A549 (cell line): Measurements from ENCODE around the gene BMPER. TPM values are rescaled to one million over a fixed set of nuclear protein-coding genes. Genes with fewer than 3 reads are reported as not detected.
A peak's percentile ranks its signal among the peaks of the same experiment; 100 is the strongest.

Experiments
- ATAC-seq, 2 experiments: fragments of 200-7000 bp in 1 of 2; fragments of >200 bp in 1 of 2; cut with Nextera tagmentation in 1 of 2; cut with Tn5 transposase in 1 of 2; 3 replicates each; pipeline versions ENCODE4 v1.8.0 to v1.9.1; 2018 to 2020; ENCODE audit warnings: mild to moderate bottlenecking in 1 of 2, moderate library complexity in 1 of 2
- CTCF ChIA-PET: fragments of 300-600 bp; sonication (Branson Sonifier 250); formaldehyde crosslinking; extraction: SDS; loops from one replicate; lab custom pipeline; 2021; ENCODE audit warnings: antibody characterized with exemption, inconsistent platforms; lab: Yijun Ruan, JAX
- POLR2A ChIA-PET: fragments of 350-600 bp; formaldehyde crosslinking; extraction: SDS; loops from one replicate; lab custom pipeline; 2021; ENCODE audit warnings: antibody characterized with exemption, inconsistent platforms; lab: Yijun Ruan, JAX
- DNase-seq, 2 experiments: peaks; one replicate each; pipeline versions ENCODE4 v3.0.0 to v3.0.0-alpha.2; 2011 to 2016; ENCODE audit warnings: low read depth in 1 of 2, low spot score in 1 of 2
- FAIRE-seq: peaks from 2 replicates; lab custom pipeline; 2011; peaks lifted over from hg19 to GRCh38; lab: Jason Lieb, UNC
- H3K27ac ChIP-seq, 2 experiments: fragments of >200 bp; sonication (Bioruptor Twin); formaldehyde crosslinking; 3 replicates each; pipeline ENCODE4 v1.5.1; 2016 to 2017
- H3K4me1 ChIP-seq: fragments of >200 bp; sonication (Bioruptor Twin); formaldehyde crosslinking; 3 replicates; pipeline ENCODE4 v1.6.1; 2016
- H3K4me2 ChIP-seq: fragments of >200 bp; sonication (Bioruptor Twin); formaldehyde crosslinking; 3 replicates; pipeline ENCODE4 v1.6.1; 2016
- H3K4me3 ChIP-seq: fragments of >200 bp; sonication (Bioruptor Twin); formaldehyde crosslinking; 3 replicates; pipeline ENCODE4 v1.5.1; 2016
- H3K9me3 ChIP-seq: fragments of >200 bp; sonication (Bioruptor Twin); formaldehyde crosslinking; 3 replicates; pipeline ENCODE4 v1.6.1; 2016
- CHD2 ChIP-seq: fragments of 150-350 bp; IDR thresholded peaks from 2 replicates; pipeline ENCODE4 v1.6.1; 2014; ENCODE audit warnings: low read length; ENCODE audit not compliant: partially characterized antibody
- EHMT2 ChIP-seq: fragments of 200-600 bp; sonication (generic); IDR thresholded peaks from 2 replicates; pipeline ENCODE4 v1.6.1; 2016; ENCODE audit warnings: antibody characterized with exemption, low read depth, mild to moderate bottlenecking, moderate library complexity
- EP300 ChIP-seq, 2 experiments: fragments of >200 bp; sonication (Bioruptor Twin); formaldehyde crosslinking; IDR thresholded peaks; 2 replicates in 1 of 2; 3 replicates in 1 of 2; pipeline ENCODE4 v1.6.1; 2016 to 2017
- FOSL2 ChIP-seq, 2 experiments: fragments of 450-650 bp in 1 of 2; fragments of >200 bp in 1 of 2; sonication (Bioruptor Twin) in 1 of 2; formaldehyde crosslinking; IDR thresholded peaks; 2 replicates each; pipeline versions ENCODE4 v1.5.0 to v1.6.1; 2016 to 2020; ENCODE audit warnings: mild to moderate bottlenecking in 1 of 2, moderate library complexity in 1 of 2
- GATA3 ChIP-seq: IDR thresholded peaks from 2 replicates; pipeline ENCODE4 v1.6.1; 2012; ENCODE audit warnings: borderline replicate concordance
- JUN ChIP-seq, 2 experiments: fragments of >200 bp; sonication (Bioruptor Twin); formaldehyde crosslinking; IDR thresholded peaks; 2 replicates in 1 of 2; 3 replicates in 1 of 2; pipeline ENCODE4 v1.6.1; 2016 to 2017
- JUNB ChIP-seq: fragments of >200 bp; sonication (Bioruptor Twin); formaldehyde crosslinking; IDR thresholded peaks from 2 replicates; pipeline ENCODE4 v1.6.1; 2016
- KDM1A ChIP-seq: fragments of 200-600 bp; sonication (generic); IDR thresholded peaks from 2 replicates; pipeline ENCODE4 v1.6.1; 2016; ENCODE audit warnings: low read depth, mild to moderate bottlenecking
- NPAS2 ChIP-seq: fragments of 250-450 bp; sonication (Bioruptor Pico); IDR thresholded peaks from 2 replicates; pipeline ENCODE4 v1.8.0; 2022; ENCODE audit warnings: mild to moderate bottlenecking, moderate library complexity, borderline replicate concordance
- NR3C1 ChIP-seq: fragments of >200 bp; sonication (Bioruptor Twin); formaldehyde crosslinking; IDR thresholded peaks from 3 replicates; pipeline ENCODE4 v1.6.1; 2017
- RNF2 ChIP-seq: fragments of 200-600 bp; sonication (generic); IDR thresholded peaks from 2 replicates; pipeline ENCODE4 v1.6.1; 2016; ENCODE audit warnings: low read depth, mild to moderate bottlenecking, antibody characterized with exemption, moderate library complexity, borderline replicate concordance
- TFCP2L1 ChIP-seq: fragments of 250-450 bp; sonication (Bioruptor Pico); IDR thresholded peaks from 2 replicates; pipeline ENCODE4 v1.5.0; 2021; ENCODE audit warnings: mild to moderate bottlenecking
- ZSCAN20 ChIP-seq: fragments of 250-450 bp; sonication (Bioruptor Pico); IDR thresholded peaks from 2 replicates; pipeline ENCODE4 v1.8.0; 2022; ENCODE audit warnings: mild to moderate bottlenecking, moderate library complexity
- WGBS: methylation state at CpG from one replicate; pipeline ENCODE4 v1.1.6; 2017; ENCODE audit errors: missing lambda C conversion rate; 5-methylcytosine and 5-hydroxymethylcytosine counted together
- polyA plus RNA-seq, 4 experiments: library from polyadenylated mRNA; depleted of rRNA in 3 of 4; stranded (reverse); fragments of >200 nt; fragmentation: RNase III in 1 of 4; extraction: RNeasy Plus Mini Kit Qiagen cat#74134 plus additional on column Dnase treatment in 1 of 4; gene quantifications; 2 replicates in 3 of 4; 3 replicates in 1 of 4; pipeline ENCODE4 v1.2.3, GENCODE V29; 2011 to 2017
- TF ChIP-seq, protein P1 (sequence below): fragments of >200 bp; sonication (Bioruptor Twin); formaldehyde crosslinking; IDR thresholded peaks from 3 replicates; pipeline ENCODE4 v1.5.1; 2016
- TF ChIP-seq, protein P2 (sequence below): fragments of 450-650 bp; IDR thresholded peaks from 2 replicates; pipeline ENCODE4 v1.6.1; 2014; ENCODE audit warnings: antibody characterized with exemption
- TF ChIP-seq, protein P3 (sequence below): IDR thresholded peaks from 2 replicates; pipeline ENCODE4 v1.6.1; 2012
- TF ChIP-seq, protein P4 (sequence below): IDR thresholded peaks from 2 replicates; pipeline ENCODE4 v1.6.1; 2012
- TF ChIP-seq, protein P5 (sequence below): fragments of >200 bp; sonication (Bioruptor Twin); formaldehyde crosslinking; IDR thresholded peaks from 2 replicates; pipeline ENCODE4 v1.6.1; 2016
- TF ChIP-seq, protein P6 (sequence below): fragments of 250-450 bp; sonication (Bioruptor Pico); IDR thresholded peaks from 2 replicates; pipeline ENCODE4 v1.5.0; 2021; ENCODE audit warnings: mild to moderate bottlenecking, moderate library complexity, borderline replicate concordance

BMPER gene
- polyA plus RNA-seq, 2 of the 4 experiments (the other 2 are of a cell fraction): 5.0 to 5.8 TPM

DNA sequence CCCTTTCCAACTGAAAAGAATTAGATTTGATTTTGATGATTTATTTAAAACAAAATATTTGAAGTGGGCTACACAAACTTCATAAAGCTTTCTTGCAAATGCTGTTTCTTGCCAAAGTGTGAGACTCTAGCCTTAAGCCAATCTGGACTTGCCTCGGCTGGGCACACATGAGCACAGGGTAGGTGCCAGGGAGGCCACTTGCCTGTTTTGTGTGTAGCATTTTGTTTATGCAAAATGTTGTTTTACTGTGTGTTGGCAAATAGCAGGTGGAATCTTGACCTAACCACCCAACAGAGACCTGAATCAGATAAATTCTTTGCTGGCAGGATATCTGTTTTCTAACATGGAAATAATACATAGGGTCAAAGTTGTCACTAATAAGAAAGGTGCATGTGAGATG lies 161.1 kb downstream of the BMPER start:
- Histone ChIP-seq H3K27ac (peak overlapping the region; percentile 92), H3K9me3 (0 out of 3 replicates have a peak, but pooled peaks cover 3% of the 10 kb centered on the region), H3K4me3 (no peak overlapping the region), H3K4me1 (peaks cover 89% of the 10 kb centered on the region), H3K4me2 (peak overlapping the region; percentile 74; the same call in 2 of the 3 replicates)
- WGBS: 71% methylated on average over 1 of the region's 1 CpG
- no peak for DNase-seq
- CTCF ChIA-PET: interaction anchor here (0.7 to 3.6 kb wide), 6 partner anchors 18 to 171 kb away, joined by 3 to 14 read pairs (median 4); no protein-coding TSS in a partner anchor
- POLR2A ChIA-PET: no interaction called here
- TF ChIP-seq CHD2: no peak
- no peak for TF ChIP-seq ZSCAN20 (CRISPR knock-in tag)
- no peak for TF ChIP-seq EHMT2
- TF ChIP-seq, protein P1, sequence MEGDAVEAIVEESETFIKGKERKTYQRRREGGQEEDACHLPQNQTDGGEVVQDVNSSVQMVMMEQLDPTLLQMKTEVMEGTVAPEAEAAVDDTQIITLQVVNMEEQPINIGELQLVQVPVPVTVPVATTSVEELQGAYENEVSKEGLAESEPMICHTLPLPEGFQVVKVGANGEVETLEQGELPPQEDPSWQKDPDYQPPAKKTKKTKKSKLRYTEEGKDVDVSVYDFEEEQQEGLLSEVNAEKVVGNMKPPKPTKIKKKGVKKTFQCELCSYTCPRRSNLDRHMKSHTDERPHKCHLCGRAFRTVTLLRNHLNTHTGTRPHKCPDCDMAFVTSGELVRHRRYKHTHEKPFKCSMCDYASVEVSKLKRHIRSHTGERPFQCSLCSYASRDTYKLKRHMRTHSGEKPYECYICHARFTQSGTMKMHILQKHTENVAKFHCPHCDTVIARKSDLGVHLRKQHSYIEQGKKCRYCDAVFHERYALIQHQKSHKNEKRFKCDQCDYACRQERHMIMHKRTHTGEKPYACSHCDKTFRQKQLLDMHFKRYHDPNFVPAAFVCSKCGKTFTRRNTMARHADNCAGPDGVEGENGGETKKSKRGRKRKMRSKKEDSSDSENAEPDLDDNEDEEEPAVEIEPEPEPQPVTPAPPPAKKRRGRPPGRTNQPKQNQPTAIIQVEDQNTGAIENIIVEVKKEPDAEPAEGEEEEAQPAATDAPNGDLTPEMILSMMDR: no peak
- no peak for TF ChIP-seq EP300 (IDR thresholded peaks at IDR 0.05)
- TF ChIP-seq, protein P2, sequence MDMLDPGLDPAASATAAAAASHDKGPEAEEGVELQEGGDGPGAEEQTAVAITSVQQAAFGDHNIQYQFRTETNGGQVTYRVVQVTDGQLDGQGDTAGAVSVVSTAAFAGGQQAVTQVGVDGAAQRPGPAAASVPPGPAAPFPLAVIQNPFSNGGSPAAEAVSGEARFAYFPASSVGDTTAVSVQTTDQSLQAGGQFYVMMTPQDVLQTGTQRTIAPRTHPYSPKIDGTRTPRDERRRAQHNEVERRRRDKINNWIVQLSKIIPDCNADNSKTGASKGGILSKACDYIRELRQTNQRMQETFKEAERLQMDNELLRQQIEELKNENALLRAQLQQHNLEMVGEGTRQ: no peak
- TF ChIP-seq, protein P3, sequence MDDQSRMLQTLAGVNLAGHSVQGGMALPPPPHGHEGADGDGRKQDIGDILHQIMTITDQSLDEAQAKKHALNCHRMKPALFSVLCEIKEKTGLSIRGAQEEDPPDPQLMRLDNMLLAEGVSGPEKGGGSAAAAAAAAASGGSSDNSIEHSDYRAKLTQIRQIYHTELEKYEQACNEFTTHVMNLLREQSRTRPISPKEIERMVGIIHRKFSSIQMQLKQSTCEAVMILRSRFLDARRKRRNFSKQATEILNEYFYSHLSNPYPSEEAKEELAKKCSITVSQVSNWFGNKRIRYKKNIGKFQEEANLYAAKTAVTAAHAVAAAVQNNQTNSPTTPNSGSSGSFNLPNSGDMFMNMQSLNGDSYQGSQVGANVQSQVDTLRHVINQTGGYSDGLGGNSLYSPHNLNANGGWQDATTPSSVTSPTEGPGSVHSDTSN: no peak
- TF ChIP-seq KDM1A: no peak
- no peak for TF ChIP-seq NR3C1
- TF ChIP-seq, protein P4, sequence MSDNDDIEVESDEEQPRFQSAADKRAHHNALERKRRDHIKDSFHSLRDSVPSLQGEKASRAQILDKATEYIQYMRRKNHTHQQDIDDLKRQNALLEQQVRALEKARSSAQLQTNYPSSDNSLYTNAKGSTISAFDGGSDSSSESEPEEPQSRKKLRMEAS: no peak
- TF ChIP-seq RNF2: no peak
- TF ChIP-seq NPAS2: no peak
- no peak for ATAC-seq
- no peak for FAIRE-seq

DNA sequence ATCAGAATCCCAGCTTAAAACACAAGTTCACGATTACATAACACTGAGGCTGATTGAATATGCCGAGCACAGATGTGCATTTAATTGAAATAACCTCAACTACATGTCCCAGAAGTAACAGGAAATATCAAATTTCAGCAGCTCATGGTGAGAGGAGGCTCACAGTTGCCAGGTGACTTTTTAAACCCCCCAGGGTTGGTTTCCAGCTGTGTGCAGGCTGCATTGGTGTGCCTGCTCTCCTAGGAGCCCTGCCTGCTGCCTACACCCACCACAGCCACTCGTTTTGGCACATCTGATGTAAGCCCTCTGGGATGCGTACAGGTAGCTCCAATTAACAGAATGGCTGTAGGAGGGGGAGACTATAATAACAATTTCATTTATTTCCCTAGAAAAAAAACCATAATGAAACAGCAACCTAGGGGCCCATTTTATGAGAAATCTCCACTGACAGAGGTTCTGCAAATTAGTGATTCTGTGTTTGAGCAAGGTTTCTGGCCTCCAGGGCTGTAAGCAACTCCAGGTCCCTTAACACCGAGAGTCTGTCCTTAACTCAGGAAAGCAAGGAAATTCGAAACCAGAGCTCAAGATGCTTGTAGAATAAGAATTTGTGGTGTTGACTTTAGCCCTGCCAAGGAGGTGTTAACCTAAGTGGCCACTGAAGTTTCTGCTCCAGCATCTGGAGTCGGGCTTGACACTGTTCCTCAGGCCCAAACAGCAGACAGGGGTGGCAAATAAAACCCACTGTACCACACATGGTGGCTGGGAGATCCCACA lies 161.9 kb downstream of the BMPER start:
- FAIRE-seq (no peak), DNase-seq (no peak), ATAC-seq (no peak)
- Histone ChIP-seq H3K9me3 (0 out of 3 replicates have a peak, but pooled peaks cover 3% of the 10 kb centered on the region), H3K27ac (peak overlapping the region; percentile 92), H3K4me2 (peak overlapping the region; percentile 74), H3K4me3 (no peak overlapping the region), H3K4me1 (peaks cover 88% of the 10 kb centered on the region)
- TF ChIP-seq TFCP2L1 (CRISPR knock-in tag): no peak
- 0 out of 5 replicates have a peak, but pooled peaks of 1 of the 2 experiments have one; percentile 26 for TF ChIP-seq JUN (IDR thresholded peaks at IDR 0.05)
- ChIA-PET POLR2A (no interaction called here), CTCF (interaction anchor here (0.7 to 3.6 kb wide), 6 partner anchors 21 to 171 kb away, joined by 3 to 14 read pairs (median 3); no protein-coding TSS in a partner anchor)
- WGBS: 46% methylated on average over 7 of the region's 7 CpGs

DNA sequence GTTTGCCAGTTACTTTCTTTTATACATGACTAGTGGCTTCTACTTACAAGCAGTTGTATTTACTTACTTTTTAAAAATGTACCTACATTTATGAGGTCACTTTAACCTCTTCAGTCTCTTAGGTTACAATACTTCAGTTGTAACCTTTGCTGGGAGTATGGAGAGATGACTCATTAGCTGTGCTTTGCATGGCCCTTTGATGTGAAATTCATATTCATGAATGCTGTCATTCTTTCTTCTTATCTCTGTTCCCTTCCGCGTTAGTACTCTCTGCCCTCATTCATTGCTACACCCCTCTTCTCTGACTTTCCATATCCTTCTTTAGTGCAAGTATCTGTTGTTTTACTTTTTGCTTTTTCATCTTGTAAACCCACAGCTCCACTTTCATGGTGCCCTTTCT lies 164.3 kb downstream of the BMPER start:
- peak; percentile 47 to 70 for DNase-seq
- 7% methylated on average over 2 of the region's 2 CpGs for WGBS
- peak overlapping the region; percentile 92 for H3K27ac ChIP-seq

More for the DNA sequence above, 164.3 kb downstream of the BMPER start:
- peaks cover 65% of the 10 kb centered on the region for H3K4me1 ChIP-seq
- TF ChIP-seq JUNB (peak; percentile 70), JUN (IDR thresholded peaks at IDR 0.05) (peak in 1 of 2 experiments; percentile 38; a peak in 1 of 5 replicates), FOSL2 (IDR thresholded peaks at IDR 0.05) (peak; percentile 50; the same call in 1 of the 2 replicates), FOSL2 (CRISPR knock-in tag; IDR thresholded peaks at IDR 0.05) (peak; percentile 84), GATA3 (peak; percentile 29), CHD2 (no peak)
- TF ChIP-seq, protein P5, sequence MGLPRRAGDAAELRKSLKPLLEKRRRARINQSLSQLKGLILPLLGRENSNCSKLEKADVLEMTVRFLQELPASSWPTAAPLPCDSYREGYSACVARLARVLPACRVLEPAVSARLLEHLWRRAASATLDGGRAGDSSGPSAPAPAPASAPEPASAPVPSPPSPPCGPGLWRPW: no peak
- TF ChIP-seq, protein P6, sequence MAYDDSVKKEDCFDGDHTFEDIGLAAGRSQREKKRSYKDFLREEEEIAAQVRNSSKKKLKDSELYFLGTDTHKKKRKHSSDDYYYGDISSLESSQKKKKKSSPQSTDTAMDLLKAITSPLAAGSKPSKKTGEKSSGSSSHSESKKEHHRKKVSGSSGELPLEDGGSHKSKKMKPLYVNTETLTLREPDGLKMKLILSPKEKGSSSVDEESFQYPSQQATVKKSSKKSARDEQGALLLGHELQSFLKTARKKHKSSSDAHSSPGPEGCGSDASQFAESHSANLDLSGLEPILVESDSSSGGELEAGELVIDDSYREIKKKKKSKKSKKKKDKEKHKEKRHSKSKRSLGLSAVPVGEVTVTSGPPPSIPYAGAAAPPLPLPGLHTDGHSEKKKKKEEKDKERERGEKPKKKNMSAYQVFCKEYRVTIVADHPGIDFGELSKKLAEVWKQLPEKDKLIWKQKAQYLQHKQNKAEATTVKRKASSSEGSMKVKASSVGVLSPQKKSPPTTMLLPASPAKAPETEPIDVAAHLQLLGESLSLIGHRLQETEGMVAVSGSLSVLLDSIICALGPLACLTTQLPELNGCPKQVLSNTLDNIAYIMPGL (CRISPR knock-in tag): no peak
- TF ChIP-seq, all 56 proteins: peak for 4
- Histone ChIP-seq H3K4me2 (peak overlapping the region; percentile 58), H3K9me3 (0 out of 3 replicates have a peak, but pooled peaks cover 3% of the 10 kb centered on the region), H3K4me3 (no peak overlapping the region)
- ChIA-PET CTCF (interaction anchor here (1.3 to 2.5 kb wide), 4 partner anchors 16 to 137 kb away, joined by 4 to 7 read pairs (median 6); no protein-coding TSS in a partner anchor), POLR2A (interaction anchor here (0.5 kb wide), 1 partner anchor 966 kb away, joined by 3 read pairs; no protein-coding TSS in a partner anchor)
- FAIRE-seq (peak; percentile 67), ATAC-seq (peak; percentile 64 to 78; a peak in 4 of 6 replicates)
